Neuronal stem cell (in vitro differentiated cells): ENCODE measurements around the gene SIGLEC7.
A peak's percentile ranks its signal among the peaks of the same experiment; 100 is the strongest.

Source experiments
- DNase-seq: peaks from one replicate; pipeline ENCODE4 v3.0.0-alpha.2; 2013; ENCODE audit warnings: low spot score
- H2AFZ ChIP-seq: one replicate; pipeline ENCODE4 v1.6.1; 2013; ENCODE audit warnings: mild to moderate bottlenecking, low read length, inconsistent platforms
- H2AK5ac ChIP-seq: 2 replicates; pipeline ENCODE4 v1.6.1; 2013; ENCODE audit warnings: low read depth, mild to moderate bottlenecking, inconsistent platforms, low read length, moderate library complexity, mixed read lengths
- H2BK120ac ChIP-seq: 2 replicates; pipeline ENCODE4 v1.6.1; 2013; ENCODE audit warnings: low read depth, mild to moderate bottlenecking, inconsistent platforms, low read length, moderate library complexity, mixed read lengths
- H2BK12ac ChIP-seq: one replicate; pipeline ENCODE4 v1.6.1; 2013; ENCODE audit warnings: low read length, inconsistent platforms
- H2BK15ac ChIP-seq: 2 replicates; pipeline ENCODE4 v1.6.1; 2013; ENCODE audit warnings: mild to moderate bottlenecking, low read length, inconsistent platforms, mixed read lengths
- H2BK5ac ChIP-seq: one replicate; pipeline ENCODE4 v1.6.1; 2013; ENCODE audit warnings: inconsistent platforms, mild to moderate bottlenecking, low read length, moderate library complexity
- H3K14ac ChIP-seq: one replicate; pipeline ENCODE4 v1.6.1; 2013; ENCODE audit warnings: low read length, inconsistent platforms
- H3K18ac ChIP-seq: 2 replicates; pipeline ENCODE4 v1.6.1; 2013; ENCODE audit warnings: low read length, inconsistent platforms
- H3K23ac ChIP-seq: 2 replicates; pipeline ENCODE4 v1.6.1; 2013; ENCODE audit warnings: low read depth, mild to moderate bottlenecking, mixed read lengths, low read length, inconsistent platforms; ENCODE audit not compliant: poor library complexity
- H3K27ac ChIP-seq: replicated peaks from 3 replicates; pipeline ENCODE4 v1.5.1; 2013; ENCODE audit warnings: low read length, inconsistent platforms
- H3K27me3 ChIP-seq, 3 experiments: 2 replicates each; pipeline ENCODE4 v1.6.1; 2013; ENCODE audit warnings: low read length in 3 of 3, mild to moderate bottlenecking in 2 of 3, inconsistent platforms in 1 of 3, low read depth in 1 of 3, mixed read lengths in 1 of 3, moderate library complexity in 1 of 3; ENCODE audit not compliant: control insufficient read depth in 3 of 3, insufficient read depth in 3 of 3
- H3K36me3 ChIP-seq, 2 donors: replicated peaks in 1 of 2; 2 replicates each; pipeline ENCODE4 v1.6.1; 2013; ENCODE audit warnings: low read length in 2 of 2; ENCODE audit not compliant: control insufficient read depth in 2 of 2, insufficient read depth in 2 of 2
- H3K4ac ChIP-seq: 2 replicates; pipeline ENCODE4 v1.6.1; 2013; ENCODE audit warnings: inconsistent platforms, mild to moderate bottlenecking, low read length, moderate library complexity
- H3K4me1 ChIP-seq, 2 donors: 1 replicate in 1 of 2; 2 replicates in 1 of 2; pipeline ENCODE4 v1.6.1; 2013; ENCODE audit warnings: low read length in 2 of 2, low read depth in 1 of 2; ENCODE audit not compliant: control insufficient read depth in 2 of 2, insufficient read depth in 1 of 2
- H3K4me2 ChIP-seq: one replicate; pipeline ENCODE4 v1.6.1; 2013; ENCODE audit warnings: mild to moderate bottlenecking, low read length, inconsistent platforms; ENCODE audit not compliant: insufficient read depth, poor library complexity, severe bottlenecking
- H3K4me3 ChIP-seq, 2 donors: 2 replicates each; pipeline ENCODE4 v1.5.1; 2013; ENCODE audit warnings: low read length in 2 of 2, mild to moderate bottlenecking in 2 of 2, inconsistent platforms in 1 of 2, moderate library complexity in 1 of 2
- H3K79me1 ChIP-seq: one replicate; pipeline ENCODE4 v1.6.1; 2013; ENCODE audit warnings: low read depth, mild to moderate bottlenecking, inconsistent platforms, low read length, moderate library complexity
- H3K9ac ChIP-seq: one replicate; pipeline ENCODE4 v1.6.1; 2013; ENCODE audit warnings: mild to moderate bottlenecking, low read depth, low read length, inconsistent platforms; ENCODE audit not compliant: poor library complexity
- H3K9me3 ChIP-seq, 2 donors: replicated peaks in 1 of 2; 2 replicates each; pipeline versions ENCODE3 to v1.6.1; 2013; ENCODE audit warnings: low read length in 2 of 2, mild to moderate bottlenecking in 2 of 2, inconsistent platforms in 1 of 2, low read depth in 1 of 2, mixed read lengths in 1 of 2, moderate library complexity in 1 of 2; ENCODE audit not compliant: control insufficient read depth in 2 of 2, insufficient read depth in 1 of 2
- H4K8ac ChIP-seq: one replicate; pipeline ENCODE4 v1.6.1; 2013; ENCODE audit warnings: low read depth, mild to moderate bottlenecking, inconsistent platforms, low read length, moderate library complexity
- H4K91ac ChIP-seq: one replicate; pipeline ENCODE4 v1.6.1; 2013; ENCODE audit warnings: low read length, low read depth, mild to moderate bottlenecking, inconsistent platforms; ENCODE audit not compliant: poor library complexity
- WGBS, 2 donors: extraction: QIAGEN DNeasy Blood & Tissue Kit; methylation state at CpG; one replicate each; pipeline ENCODE4 v1.1.7; 2013; ENCODE audit warnings: missing lambda C conversion rate in 2 of 2, mixed read lengths in 1 of 2; ENCODE audit not compliant: insufficient read length in 2 of 2, insufficient replicate concordance in 1 of 2; ENCODE audit errors: extremely low coverage in 2 of 2; 5-methylcytosine and 5-hydroxymethylcytosine counted together

SIGLEC7 gene

GRCh38 chr19:51147663-51148062, 5.6 kb downstream of the SIGLEC7 start:
- H4K91ac ChIP-seq = no peak overlapping the region
- no peak overlapping the region for H4K8ac ChIP-seq
- no peak overlapping the region for H3K4ac ChIP-seq
- no peaks in the 10 kb centered on the region for H3K4me1 ChIP-seq
- DNase-seq = no peak
- H2BK120ac ChIP-seq = no peak overlapping the region
- H2AK5ac ChIP-seq = no peak overlapping the region
- H3K18ac ChIP-seq = no peak overlapping the region
- no peak overlapping the region for H2BK15ac ChIP-seq
- no peak overlapping the region for H2AFZ ChIP-seq
- H3K4me2 ChIP-seq = no peak overlapping the region
- no CpG with 5 or more reads among the region's 1 CpG for WGBS, 2 donors
- no peak overlapping the region for H3K27ac ChIP-seq
- H3K4me3 ChIP-seq = no peak overlapping the region
- no peak overlapping the region for H2BK12ac ChIP-seq
- H3K9ac ChIP-seq = no peak overlapping the region
- H3K36me3 ChIP-seq = no peaks in the 10 kb centered on the region
- no peaks in the 10 kb centered on the region for H3K27me3 ChIP-seq
- no peak overlapping the region for H3K14ac ChIP-seq
- no peak overlapping the region for H2BK5ac ChIP-seq
- H3K9me3 ChIP-seq = no peaks in the 10 kb centered on the region
- H3K23ac ChIP-seq = no peak overlapping the region
- H3K79me1 ChIP-seq = no peaks in the 10 kb centered on the region

GRCh38 chr19:51148580-51148979, 6.5 kb downstream of the SIGLEC7 start:
- Histone ChIP-seq H3K4me1 (no peaks in the 10 kb centered on the region), H3K18ac (no peak overlapping the region), H3K27ac (no peak overlapping the region), H3K4me3 (no peak overlapping the region), H2BK15ac (no peak overlapping the region), H3K79me1 (no peaks in the 10 kb centered on the region), H2BK120ac (no peak overlapping the region), H4K91ac (no peak overlapping the region), H3K27me3 (peaks cover 0 to 8% (median 0%) of the 10 kb centered on the region in 3 experiments), H3K23ac (no peak overlapping the region), H3K36me3 (no peaks in the 10 kb centered on the region), H3K9ac (no peak overlapping the region), H2BK12ac (no peak overlapping the region), H2AK5ac (no peak overlapping the region), H3K4ac (no peak overlapping the region), H2AFZ (no peak overlapping the region), H3K14ac (no peak overlapping the region), H3K4me2 (no peak overlapping the region), H4K8ac (no peak overlapping the region), H2BK5ac (no peak overlapping the region), H3K9me3 (no peaks in the 10 kb centered on the region)
- no CpG with 5 or more reads among the region's 3 CpGs for WGBS, 2 donors
- DNase-seq = no peak

GRCh38 chr19:51150627-51151026, 8.5 kb downstream of the SIGLEC7 start:
- Histone ChIP-seq H2AK5ac (no peak overlapping the region), H3K4me3 (peak overlapping the region in 1 of 2 donors; percentile 63), H2BK120ac (no peak overlapping the region), H3K23ac (no peak overlapping the region), H2BK12ac (no peak overlapping the region), H2AFZ (no peak overlapping the region), H3K4ac (no peak overlapping the region), H2BK15ac (no peak overlapping the region), H3K27me3 (peaks cover 0 to 12% (median 0%) of the 10 kb centered on the region in 3 experiments), H3K27ac (no peak overlapping the region), H3K4me2 (no peak overlapping the region), H3K79me1 (no peaks in the 10 kb centered on the region), H3K4me1 (no peaks in the 10 kb centered on the region), H3K18ac (no peak overlapping the region), H3K14ac (no peak overlapping the region), H3K9ac (no peak overlapping the region), H3K9me3 (no peaks in the 10 kb centered on the region), H3K36me3 (no peaks in the 10 kb centered on the region), H4K91ac (no peak overlapping the region), H2BK5ac (no peak overlapping the region), H4K8ac (no peak overlapping the region)
- no peak for DNase-seq
- WGBS, 2 donors = no CpG with 5 or more reads among the region's 3 CpGs

GRCh38 chr19:51156710-51157109, 14.6 kb downstream of the SIGLEC7 start:
- no peak overlapping the region for H3K4me2 ChIP-seq
- no peak overlapping the region for H3K9ac ChIP-seq
- WGBS, 2 donors = no CpG with 5 or more reads among the region's 2 CpGs
- H2BK12ac ChIP-seq = no peak overlapping the region
- H2BK5ac ChIP-seq = no peak overlapping the region
- no peaks in the 10 kb centered on the region for H3K9me3 ChIP-seq
- no peak overlapping the region for H2AFZ ChIP-seq
- no peaks in the 10 kb centered on the region for H3K79me1 ChIP-seq
- H2BK15ac ChIP-seq = no peak overlapping the region
- H2AK5ac ChIP-seq = no peak overlapping the region
- H3K27me3 ChIP-seq = peaks cover 0 to 27% (median 0%) of the 10 kb centered on the region in 3 experiments
- H3K27ac ChIP-seq = no peak overlapping the region
- no peaks in the 10 kb centered on the region for H3K36me3 ChIP-seq
- DNase-seq = no peak
- H3K4me1 ChIP-seq = peaks cover 0 to 3% of the 10 kb centered on the region in 2 donors
- H3K23ac ChIP-seq = no peak overlapping the region
- no peak overlapping the region for H3K4me3 ChIP-seq
- H4K8ac ChIP-seq = no peak overlapping the region
- H3K18ac ChIP-seq = no peak overlapping the region
- H4K91ac ChIP-seq = no peak overlapping the region
- no peak overlapping the region for H2BK120ac ChIP-seq
- H3K4ac ChIP-seq = no peak overlapping the region
- no peak overlapping the region for H3K14ac ChIP-seq
